GM12878 (cell line): Measurements from ENCODE around the gene TM7SF2. TPM values are rescaled to one million over a fixed set of nuclear protein-coding genes. Genes with fewer than 3 reads are reported as not detected.

Source experiments
- ATAC-seq: fragments of 200-7000 bp; cut with Tn5 transposase; 3 replicates; pipeline ENCODE4 v1.9.1; 2020; ENCODE audit warnings: mild to moderate bottlenecking, moderate library complexity
- BruUV-seq: library from RNA; stranded (reverse); fragments of 400-500 nt; replicated peaks from 2 replicates; lab custom pipeline; 2021; lab: Mats Ljungman, UMichigan
- CTCF ChIA-PET: fragments of 300-600 bp; sonication (Branson Sonifier 250); formaldehyde crosslinking; extraction: SDS; loops from one replicate; lab custom pipeline; 2021; ENCODE audit warnings: inconsistent platforms; lab: Yijun Ruan, JAX
- POLR2A ChIA-PET: fragments of 350-600 bp; formaldehyde crosslinking; extraction: SDS; loops from one replicate; lab custom pipeline; 2021; ENCODE audit warnings: inconsistent platforms; lab: Charles Lee
- RAD21 ChIA-PET: fragments of 300-600 bp; sonication (Branson Sonifier 250); formaldehyde crosslinking; loops from one replicate; lab custom pipeline; 2023; ENCODE audit warnings: antibody characterized with exemption; ENCODE audit not compliant: unreplicated experiment; lab: Charles Lee
- SMC1A ChIA-PET: fragments of 300-600 bp; sonication (Branson Sonifier 250); formaldehyde crosslinking; loops from one replicate; lab custom pipeline; 2023; ENCODE audit not compliant: unreplicated experiment, uncharacterized antibody; lab: Charles Lee
- DNase-seq: peaks from one replicate; pipeline ENCODE4 v3.0.0-alpha.2; 2011; ENCODE audit warnings: low read depth, low spot score
- FAIRE-seq: peaks from 3 replicates; lab custom pipeline; 2011; peaks lifted over from hg19 to GRCh38; lab: Jason Lieb, UNC
- H2AFZ ChIP-seq: 2 replicates; pipeline ENCODE4 v1.6.0; 2011; ENCODE audit warnings: low read depth, low read length, control low read depth; ENCODE audit not compliant: control insufficient read depth
- H3K27ac ChIP-seq: 2 replicates; pipeline ENCODE4 v1.5.1; 2011; ENCODE audit warnings: control low read depth; ENCODE audit not compliant: control insufficient read depth, insufficient read depth
- H3K27me3 ChIP-seq, 2 experiments: replicated peaks in 1 of 2; 2 replicates each; pipeline versions ENCODE4 v1.6.0 to v1.6.1; 2011; ENCODE audit warnings: low read length in 1 of 2; ENCODE audit not compliant: control insufficient read depth in 2 of 2, insufficient read depth in 2 of 2
- H3K36me3 ChIP-seq, 2 experiments: 2 replicates each; pipeline ENCODE4 v1.5.1; 2011; ENCODE audit warnings: low read length in 1 of 2; ENCODE audit not compliant: control insufficient read depth in 2 of 2, insufficient read depth in 2 of 2
- H3K4me1 ChIP-seq: 2 replicates; pipeline ENCODE4 v1.6.1; 2011; ENCODE audit warnings: mild to moderate bottlenecking, low read length, moderate library complexity, mixed read lengths; ENCODE audit not compliant: control insufficient read depth, insufficient read depth
- H3K4me2 ChIP-seq: 2 replicates; pipeline ENCODE4 v1.6.0; 2011; ENCODE audit warnings: control low read depth; ENCODE audit not compliant: control insufficient read depth, insufficient read depth
- H3K4me3 ChIP-seq: fragments of 200-600 bp; sonication (generic); 2 replicates; pipeline ENCODE4 v1.5.1; 2016
- H3K79me2 ChIP-seq: 2 replicates; pipeline ENCODE4 v1.6.0; 2011; ENCODE audit warnings: low read length; ENCODE audit not compliant: control insufficient read depth, insufficient read depth
- H3K9ac ChIP-seq: 2 replicates; pipeline ENCODE4 v1.8.0; 2011; ENCODE audit warnings: low read length, control low read depth, mixed read lengths; ENCODE audit not compliant: control insufficient read depth, insufficient read depth
- H3K9me3 ChIP-seq: replicated peaks from 3 replicates; pipeline ENCODE4 v1.5.1; 2011; ENCODE audit warnings: mild to moderate bottlenecking, low read length; ENCODE audit not compliant: control insufficient read depth, insufficient read depth
- H4K20me1 ChIP-seq: 2 replicates; pipeline ENCODE4 v1.6.0; 2011; ENCODE audit not compliant: control insufficient read depth, insufficient read depth
- BCL11A ChIP-seq: IDR thresholded peaks from 2 replicates; pipeline ENCODE4 v1.6.1; 2011; ENCODE audit warnings: low read depth, low read length
- CBFB ChIP-seq: IDR thresholded peaks from 2 replicates; pipeline ENCODE4 v1.6.1; 2016; ENCODE audit warnings: antibody characterized with exemption, low read depth
- CHD2 ChIP-seq: IDR thresholded peaks from 2 replicates; pipeline ENCODE4 v1.6.1; 2011; ENCODE audit warnings: low read depth, low read length, improper control_type of control experiment, borderline replicate concordance
- EED ChIP-seq: sonication (generic); IDR thresholded peaks from 2 replicates; pipeline ENCODE4 v1.6.1; 2016; ENCODE audit warnings: antibody characterized with exemption, low read depth
- ESRRA ChIP-seq: IDR thresholded peaks from 2 replicates; pipeline ENCODE4 v1.6.1; 2012; ENCODE audit warnings: mild to moderate bottlenecking, low read length, improper control_type of control experiment
- HDGF ChIP-seq: fragments of 450-650 bp; IDR thresholded peaks from 2 replicates; pipeline ENCODE4 v1.6.1; 2016; ENCODE audit warnings: antibody characterized with exemption
- MTA2 ChIP-seq: fragments of 450-650 bp; IDR thresholded peaks from 2 replicates; pipeline ENCODE4 v1.6.1; 2016; ENCODE audit warnings: low read depth, mild to moderate bottlenecking, moderate library complexity
- MXI1 ChIP-seq: fragments of 150-350 bp; IDR thresholded peaks from 2 replicates; pipeline ENCODE4 v1.6.1; 2011; ENCODE audit warnings: low read depth, mild to moderate bottlenecking, inconsistent platforms, low read length, improper control_type of control experiment
- RUNX3 ChIP-seq: IDR thresholded peaks from 2 replicates; pipeline ENCODE4 v1.6.1; 2012; ENCODE audit warnings: low read length, inconsistent platforms
- SMAD1 ChIP-seq: fragments of 450-650 bp; IDR thresholded peaks from 2 replicates; pipeline ENCODE4 v1.6.1; 2018; ENCODE audit warnings: mild to moderate bottlenecking, low read depth; ENCODE audit not compliant: partially characterized antibody
- STAT1 ChIP-seq: fragments of 450-650 bp; conservative IDR thresholded peaks from 2 replicates; pipeline ENCODE4 v1.6.1; 2014; ENCODE audit warnings: antibody characterized with exemption, mild to moderate bottlenecking
- TCF7 ChIP-seq: IDR thresholded peaks from 2 replicates; pipeline ENCODE4 v1.6.1; 2014; ENCODE audit warnings: antibody characterized with exemption, borderline replicate concordance
- ZBTB4 ChIP-seq: fragments of 450-650 bp; formaldehyde crosslinking; IDR thresholded peaks from 2 replicates; pipeline ENCODE4 v1.4.0; 2022; ENCODE audit warnings: mild to moderate bottlenecking, moderate library complexity
- ZBTB40 ChIP-seq: fragments of 450-650 bp; IDR thresholded peaks from 2 replicates; pipeline ENCODE4 v1.6.1; 2016; ENCODE audit warnings: mild to moderate bottlenecking, moderate library complexity, borderline replicate concordance
- WGBS: methylation state at CpG from one replicate; pipeline ENCODE4 v1.1.6; 2016; ENCODE audit warnings: low lambda C conversion rate; ENCODE audit not compliant: insufficient replicate concordance, insufficient coverage; ENCODE audit errors: missing lambda C conversion rate; 5-methylcytosine and 5-hydroxymethylcytosine counted together
- in situ Hi-C: fragments of 300-500 bp; cut with MboI; formaldehyde crosslinking; loops from 9 replicates; pipeline ENCODE4 v1.14.3; 2018; ENCODE audit warnings: mixed read lengths
- intact Hi-C: fragments of 100-400 bp; cut with micrococcal nuclease; formaldehyde crosslinking; loops from one replicate; pipeline ENCODE4 v1.14.2; 2022; ENCODE audit not compliant: unreplicated experiment
- polyA plus RNA-seq, 11 experiments: library from polyadenylated mRNA; depleted of rRNA in 4 of 11; unstranded in 6 of 11; stranded (reverse) in 5 of 11; fragments of >200 nt; fragmentation: Nextera tagmentation in 4 of 11; fragmentation: Illumina TruSeq in 1 of 11; extraction: Ambion mirVana in 4 of 11; extraction: Trizol in 1 of 11; gene quantifications; 1 replicate in 1 of 11; 2 replicates in 10 of 11; pipeline versions ENCODE4 v1.2.1 to v1.2.3, GENCODE V29; 2011 to 2016; ENCODE audit warnings: inconsistent platforms in 2 of 11, missing spikeins in 2 of 11, low read depth in 1 of 11
- total RNA-seq, 4 experiments: library from RNA; depleted of rRNA in 3 of 4; stranded (reverse); fragments of >200 nt in 3 of 4; fragmentation: Illumina TruSeq in 1 of 4; extraction: Trizol in 1 of 4; gene quantifications; 2 replicates each; pipeline versions ENCODE4 v1.2.1 to v1.2.3, GENCODE V29; 2013 to 2021

TM7SF2 gene
- total and polyA plus RNA-seq, 10 of the 15 experiments (the other 5 are each of a cell fraction or from before 2014, with no cell fraction given) = 0.52 to 57.7 (median 20.7) TPM

GRCh38 chr11:65111159-65111743 lies 421 bp upstream of the TM7SF2 start:
- no peaks in the 10 kb centered on the region for H3K27me3 ChIP-seq
- CTCF ChIA-PET = interaction anchor here (0.6 to 6.3 kb wide), 39 partner anchors 8 to 794 kb away, joined by 3 to 93 read pairs (median 4); partner anchors contain the start of genes ARL2, BATF2, CAPN1 and CDC42BPG
- no peaks in the 10 kb centered on the region; the same call in 1 of the 2 replicates for H4K20me1 ChIP-seq
- H3K27ac ChIP-seq = no peak overlapping the region
- H3K36me3 ChIP-seq = peaks cover 8 to 16% of the 10 kb centered on the region in 2 experiments; a peak in 3 of 4 replicates
- FAIRE-seq = no peak
- peaks cover 7% of the 10 kb centered on the region for H3K79me2 ChIP-seq
- intact Hi-C loops (loop anchor here (5.0 to 10.0 kb wide), 4 partner anchors 71 to 336 kb away; partner anchors contain the start of genes ATG2A, CAPN1, DPF2 and SF1), in situ Hi-C loops (no loop called here)
- no peak for DNase-seq
- H3K9ac ChIP-seq = no peak overlapping the region
- WGBS = 74% methylated on average over 28 of the region's 31 CpGs
- no peak overlapping the region for H2AFZ ChIP-seq
- BruUV-seq = no TSS peak
- H3K4me3 ChIP-seq = no peak overlapping the region
- SMC1A ChIA-PET = interaction anchor here (0.6 to 3.1 kb wide), 10 partner anchors 10 to 263 kb away, joined by 3 to 27 read pairs (median 5); partner anchors contain the start of genes CAPN1, FAU and MRPL49
- RAD21 ChIA-PET = interaction anchor here (0.6 to 3.8 kb wide), 18 partner anchors 11 to 264 kb away, joined by 3 to 59 read pairs (median 5); partner anchors contain the start of genes ARL2, CAPN1, CDC42EP2 and FAU
- H3K4me2 ChIP-seq = peak overlapping the region; percentile 95
- no peak for ATAC-seq
- H3K4me1 ChIP-seq = peaks cover 19% of the 10 kb centered on the region
- no peaks in the 10 kb centered on the region for H3K9me3 ChIP-seq
- POLR2A ChIA-PET = interaction anchor here (0.6 to 2.7 kb wide), 14 partner anchors 10 to 332 kb away, joined by 3 to 31 read pairs (median 4); partner anchors contain the start of genes ARL2, CAPN1, FAU and MRPL49
- TF ChIP-seq RUNX3 = no peak
- no peak for TF ChIP-seq ZBTB40
- 0 out of 2 replicates have a peak, but pooled peaks have one; percentile 48 for TF ChIP-seq MXI1
- no peak for TF ChIP-seq CBFB
- no peak for TF ChIP-seq SMAD1
- TF ChIP-seq MTA2 = no peak
- TF ChIP-seq ESRRA = no peak
- no peak for TF ChIP-seq BCL11A
- no peak for TF ChIP-seq TCF7
- TF ChIP-seq HDGF = 0 out of 2 replicates have a peak, but pooled peaks have one; percentile 58
- TF ChIP-seq EED = no peak
- 0 out of 2 replicates have a peak, but pooled peaks have one; percentile 20 for TF ChIP-seq CHD2
- TF ChIP-seq STAT1 = no peak
- no peak for TF ChIP-seq ZBTB4 (CRISPR knock-in tag)
